Activated gamma-delta T cell treated with Interleukin-2 at 50 U/mL for 16 hours (primary cell): ENCODE results near the gene CPNE7.
A peak's percentile ranks its signal among the peaks of the same experiment; 100 is the strongest.

Experiments used
- DNase-seq: peaks from one replicate; pipeline ENCODE4 v3.0.0-alpha.2; 2020

Gene CPNE7

DNA sequence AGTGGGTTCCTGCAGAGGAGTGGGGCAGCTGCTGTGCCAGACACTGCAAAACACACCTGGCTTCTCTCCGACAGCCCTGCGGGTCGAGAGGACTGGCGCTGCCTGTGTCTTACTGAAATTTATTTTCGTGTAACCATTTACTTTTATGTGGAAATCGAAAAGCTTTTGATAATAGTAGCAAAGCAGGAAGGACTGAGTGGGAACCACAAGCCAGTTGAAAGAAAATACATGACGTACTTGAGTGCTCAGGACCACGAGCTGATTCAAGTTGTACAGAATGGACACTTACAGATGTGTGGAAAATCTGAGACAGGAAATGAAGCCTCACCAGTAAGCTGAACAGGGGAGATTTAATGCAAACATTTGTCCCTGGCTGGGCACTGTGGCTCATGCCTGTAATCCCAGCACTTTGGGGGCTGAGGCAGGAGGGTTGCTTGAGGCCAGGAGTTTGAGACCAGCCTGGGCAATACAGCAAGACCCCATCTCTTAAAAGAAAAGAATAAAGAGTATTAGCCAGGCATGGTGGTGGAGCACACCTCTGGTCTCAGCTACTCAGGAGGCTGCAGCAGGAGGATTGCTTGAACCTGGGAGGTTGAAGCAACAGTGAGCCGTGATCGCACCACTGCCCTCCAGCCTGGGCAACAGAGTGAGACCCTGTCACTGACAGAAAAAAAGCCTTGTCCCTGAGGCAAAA is 26.4 kb upstream of the CPNE7 start:
- no peak for DNase-seq

DNA sequence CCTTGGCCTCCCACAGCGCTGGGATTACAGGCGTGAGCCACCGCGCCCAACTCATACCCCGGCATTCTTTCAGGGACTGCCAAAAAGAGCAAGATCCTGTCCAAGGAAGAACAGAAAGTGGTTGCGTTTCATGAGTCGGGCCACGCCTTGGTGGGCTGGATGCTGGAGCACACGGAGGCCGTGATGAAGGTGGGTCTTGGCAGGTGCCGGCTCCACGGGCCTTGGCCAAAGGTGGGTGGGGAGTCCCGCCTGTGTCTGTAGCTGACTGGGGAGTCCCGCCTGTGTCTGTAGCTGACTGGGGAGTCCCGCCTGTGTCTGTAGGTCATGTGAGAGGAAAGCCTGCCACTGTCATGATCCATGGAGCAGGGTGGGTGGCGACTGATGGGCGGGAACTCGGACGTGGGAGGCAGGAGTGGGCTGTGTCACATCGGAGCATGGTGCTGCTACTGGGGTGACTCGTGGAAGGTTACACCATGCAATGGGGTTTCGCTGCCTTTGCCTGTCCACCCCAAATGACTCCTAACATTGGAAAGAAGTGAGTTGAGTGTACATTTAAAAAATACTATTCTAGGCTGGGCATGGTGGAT is 25.0 kb upstream of the CPNE7 start:
- DNase-seq: no peak

DNA sequence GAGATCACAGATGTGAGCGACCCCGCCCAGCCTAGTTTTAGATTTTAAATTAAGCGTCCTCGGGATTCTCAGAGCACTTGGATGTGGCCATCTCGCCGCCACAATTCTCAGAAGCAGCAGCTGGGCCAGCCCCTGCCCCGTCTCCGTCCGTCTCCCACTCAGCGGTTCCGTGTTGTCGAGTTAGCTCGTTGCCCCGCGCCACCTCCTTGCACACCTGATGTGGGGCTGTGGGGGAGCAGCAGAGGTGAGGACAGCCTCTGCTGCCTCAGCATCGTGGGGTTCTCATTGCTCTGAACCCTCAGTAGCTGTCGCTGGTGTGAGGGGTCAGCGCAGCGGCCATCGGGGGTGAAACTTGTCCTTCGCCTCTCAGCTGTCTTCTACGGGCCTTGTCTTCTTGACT is 23.2 kb upstream of the CPNE7 start:
- DNase-seq: no peak

DNA sequence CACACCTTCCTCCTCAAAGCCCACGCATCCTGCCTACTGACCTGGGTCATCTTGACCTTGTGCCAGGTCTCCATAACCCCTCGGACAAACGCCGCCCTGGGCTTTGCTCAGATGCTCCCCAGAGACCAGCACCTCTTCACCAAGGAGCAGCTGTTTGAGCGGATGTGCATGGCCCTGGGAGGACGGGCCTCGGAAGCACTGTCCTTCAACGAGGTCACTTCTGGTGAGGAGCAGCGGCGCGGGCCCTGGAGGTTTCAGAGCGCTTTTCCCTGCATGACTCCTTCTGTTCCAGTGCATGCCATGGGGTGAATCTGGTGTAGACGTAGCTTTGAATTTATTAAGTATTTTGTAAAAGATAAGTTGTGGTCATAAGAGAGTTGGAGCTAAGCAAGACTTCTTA is 22.6 kb upstream of the CPNE7 start:
- no peak for DNase-seq

DNA sequence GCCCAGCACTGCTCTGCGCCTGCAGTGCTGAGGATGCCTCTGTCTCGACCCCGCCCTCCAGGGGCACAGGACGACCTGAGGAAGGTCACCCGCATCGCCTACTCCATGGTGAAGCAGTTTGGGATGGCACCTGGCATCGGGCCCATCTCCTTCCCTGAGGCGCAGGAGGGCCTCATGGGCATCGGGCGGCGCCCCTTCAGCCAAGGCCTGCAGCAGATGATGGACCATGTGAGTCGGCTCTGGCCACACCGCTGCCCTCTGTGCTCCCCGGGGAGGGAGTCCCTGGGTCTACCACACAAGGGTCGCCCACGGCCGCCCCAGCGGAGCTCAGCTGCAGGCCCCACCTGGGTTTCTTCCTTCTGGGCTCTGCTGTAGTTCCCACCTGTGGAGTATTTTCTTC is 21.8 kb upstream of the CPNE7 start:
- DNase-seq: no peak

DNA sequence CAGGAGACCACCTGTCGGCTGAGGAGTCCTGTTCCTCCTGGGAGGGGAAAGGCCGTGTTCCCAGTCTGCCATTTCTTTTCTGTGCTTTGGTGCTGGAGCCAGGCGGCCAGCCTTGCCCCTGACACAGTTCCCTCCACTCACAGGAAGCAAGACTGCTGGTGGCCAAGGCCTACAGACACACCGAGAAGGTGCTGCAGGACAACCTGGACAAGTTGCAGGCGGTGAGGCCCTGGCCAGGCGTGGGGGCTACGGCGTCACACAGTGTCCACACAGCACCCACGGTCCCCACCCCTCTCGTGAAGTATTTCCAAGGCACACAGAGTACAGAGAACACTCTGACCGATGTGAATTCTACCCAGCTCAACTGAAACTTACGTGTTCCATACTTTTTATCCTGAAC is 21.2 kb upstream of the CPNE7 start:
- DNase-seq: no peak

DNA sequence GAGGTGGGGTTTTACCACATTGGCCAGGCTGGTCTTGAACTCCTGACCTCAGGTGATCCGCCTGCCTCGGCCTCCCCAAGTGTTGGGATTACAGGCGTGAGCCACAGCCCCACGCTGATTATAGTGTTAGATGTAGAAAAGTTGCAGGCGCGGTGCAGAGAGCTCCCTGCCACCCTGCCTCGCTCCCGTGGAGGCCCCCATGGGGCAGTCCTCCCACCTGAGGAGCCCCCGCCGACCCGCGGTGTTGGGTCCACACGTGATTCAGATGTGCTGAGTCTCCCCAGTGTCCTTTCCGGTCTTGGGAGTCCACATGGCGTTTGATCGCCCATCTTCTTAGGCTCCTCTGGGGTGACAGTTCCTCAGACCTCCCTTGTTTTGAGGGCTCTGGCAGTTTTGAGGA is 20.3 kb upstream of the CPNE7 start:
- DNase-seq: no peak

DNA sequence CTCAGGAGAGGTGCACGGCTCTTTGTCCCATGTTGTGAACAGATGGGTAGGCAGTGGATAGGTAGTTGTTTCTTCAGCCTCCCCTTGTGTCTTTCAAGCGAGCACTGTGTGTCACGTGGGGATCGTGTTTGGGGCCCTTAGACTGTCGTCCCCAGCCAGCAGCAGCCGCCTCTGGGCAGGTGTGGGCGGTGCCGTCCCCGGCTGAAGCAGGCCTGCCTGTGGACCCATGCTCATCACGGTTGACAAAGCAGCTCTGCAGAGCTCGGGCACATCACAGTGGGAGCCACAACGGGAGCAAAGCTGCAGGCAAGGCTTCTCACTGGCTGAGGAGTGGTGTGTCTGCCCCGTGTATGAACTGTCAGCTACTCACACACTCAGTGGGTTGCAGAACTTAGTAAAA is 19.8 kb upstream of the CPNE7 start:
- no peak for DNase-seq

DNA sequence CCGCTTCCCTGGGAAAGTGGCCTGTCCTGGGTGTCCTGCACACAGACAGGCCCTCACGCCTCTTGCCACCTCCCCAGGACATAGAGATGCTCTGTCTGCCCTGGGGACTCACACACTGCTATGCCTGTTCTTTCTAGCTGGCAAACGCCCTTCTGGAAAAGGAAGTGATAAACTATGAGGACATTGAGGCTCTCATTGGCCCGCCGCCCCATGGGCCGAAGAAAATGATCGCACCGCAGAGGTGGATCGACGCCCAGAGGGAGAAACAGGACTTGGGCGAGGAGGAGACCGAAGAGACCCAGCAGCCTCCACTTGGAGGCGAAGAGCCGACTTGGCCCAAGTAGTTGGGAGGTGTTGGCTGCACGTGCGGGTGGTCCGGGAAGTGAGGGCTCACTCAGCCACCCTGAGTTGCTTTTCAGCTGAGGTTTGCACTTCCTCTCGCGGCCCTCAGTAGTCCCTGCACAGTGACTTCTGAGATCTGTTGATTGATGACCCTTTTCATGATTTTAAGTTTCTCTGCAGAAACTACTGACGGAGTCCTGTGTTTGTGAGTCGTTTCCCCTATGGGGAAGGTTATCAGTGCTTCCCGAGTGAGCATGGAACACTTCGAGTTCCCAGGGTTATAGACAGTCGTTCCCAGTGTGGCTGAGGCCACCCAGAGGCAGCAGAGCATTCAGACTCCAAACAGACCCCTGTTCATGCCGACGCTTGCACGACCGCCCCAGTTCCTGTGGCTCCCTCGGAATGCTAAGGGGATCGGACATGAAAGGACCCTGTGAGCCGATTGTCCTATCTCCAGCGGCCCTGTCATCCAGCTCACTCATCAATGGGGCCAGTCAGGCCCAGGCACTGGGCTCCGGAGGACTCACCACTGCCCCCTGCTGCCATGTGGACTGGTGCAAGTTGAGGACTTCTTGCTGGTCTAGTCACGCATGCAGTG is 18.5 kb upstream of the CPNE7 start:
- DNase-seq: peak; percentile 85

DNA sequence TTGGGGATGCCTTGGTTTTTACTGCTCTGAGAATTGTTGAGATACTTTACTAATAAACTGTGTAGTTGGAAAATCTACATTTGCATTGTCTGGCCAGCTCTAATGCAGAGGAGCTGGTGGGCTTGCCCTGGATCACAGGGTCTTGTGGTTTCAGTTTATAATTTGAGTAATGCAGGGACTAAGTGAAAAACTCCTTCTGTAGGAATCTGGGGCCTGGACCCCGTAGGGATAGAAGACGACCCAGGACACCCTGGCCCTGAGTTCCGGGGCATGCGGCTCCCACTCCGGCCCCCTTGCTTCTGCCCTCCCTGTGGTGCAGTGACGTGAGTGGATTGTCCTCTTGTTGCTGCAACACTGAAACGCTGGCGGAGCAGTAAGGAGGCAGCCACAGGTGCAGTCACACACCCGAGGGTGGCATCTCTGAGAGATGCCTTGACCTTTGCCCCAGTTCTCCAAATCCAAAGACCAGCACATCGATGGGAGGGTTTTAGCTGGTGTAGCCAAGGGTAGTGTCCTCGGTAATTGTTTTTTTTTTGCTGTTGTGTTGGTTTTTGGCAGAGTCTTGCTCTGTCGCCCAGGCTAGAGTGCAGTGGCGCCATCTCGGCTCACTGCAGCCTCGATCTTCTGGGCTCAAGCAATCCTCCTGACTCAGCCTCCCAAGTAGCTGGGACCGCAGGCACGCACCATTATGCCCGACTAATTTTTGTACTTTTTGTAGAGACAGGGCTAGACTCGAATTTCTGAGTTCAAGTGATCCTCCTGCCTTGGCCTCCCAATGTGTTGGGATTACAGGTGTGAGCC is 17.7 kb upstream of the CPNE7 start:
- no peak for DNase-seq

DNA sequence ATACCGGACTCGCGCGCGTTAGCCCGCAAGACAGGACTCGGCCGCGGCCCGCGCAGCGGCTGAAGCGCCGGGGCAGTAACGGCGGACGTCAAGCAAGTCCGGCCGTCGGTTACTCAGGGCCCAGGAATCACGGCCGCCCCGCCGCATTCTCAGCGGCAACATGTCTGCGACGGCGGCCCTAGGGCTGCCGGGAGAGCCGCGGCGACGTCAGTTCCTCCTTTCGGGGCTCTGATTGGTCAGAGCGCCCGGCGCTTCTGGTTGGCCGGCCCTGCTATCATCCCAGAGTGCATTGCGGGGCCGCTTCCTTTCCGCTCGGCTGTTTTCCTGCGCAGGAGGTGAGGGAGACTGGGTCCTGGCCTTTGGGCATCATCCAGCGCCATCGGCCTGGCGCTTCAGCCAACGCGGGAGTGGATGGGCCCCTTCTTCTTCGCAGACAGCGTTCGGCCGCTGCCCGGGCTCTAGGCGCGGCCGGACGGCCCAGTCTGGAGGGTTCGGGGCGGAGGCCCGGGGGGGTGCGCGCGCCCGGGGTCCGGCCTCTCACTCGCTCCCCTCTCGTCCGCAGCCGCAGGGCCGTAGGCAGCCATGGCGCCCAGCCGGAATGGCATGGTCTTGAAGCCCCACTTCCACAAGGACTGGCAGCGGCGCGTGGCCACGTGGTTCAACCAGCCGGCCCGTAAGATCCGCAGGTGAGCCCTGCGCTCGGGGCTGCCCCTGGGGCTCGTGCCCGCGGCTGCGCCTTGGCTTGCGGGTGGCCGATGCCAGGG is 15.0 kb upstream of the CPNE7 start, which contains the start of gene RPL13:
Gene RPL13, plus strand, starts transcription at position 305 of the 764 bp plus-strand sequence. Its CDS starts 278 bp downstream, at position 583.
- DNase-seq: peak; percentile 90

DNA sequence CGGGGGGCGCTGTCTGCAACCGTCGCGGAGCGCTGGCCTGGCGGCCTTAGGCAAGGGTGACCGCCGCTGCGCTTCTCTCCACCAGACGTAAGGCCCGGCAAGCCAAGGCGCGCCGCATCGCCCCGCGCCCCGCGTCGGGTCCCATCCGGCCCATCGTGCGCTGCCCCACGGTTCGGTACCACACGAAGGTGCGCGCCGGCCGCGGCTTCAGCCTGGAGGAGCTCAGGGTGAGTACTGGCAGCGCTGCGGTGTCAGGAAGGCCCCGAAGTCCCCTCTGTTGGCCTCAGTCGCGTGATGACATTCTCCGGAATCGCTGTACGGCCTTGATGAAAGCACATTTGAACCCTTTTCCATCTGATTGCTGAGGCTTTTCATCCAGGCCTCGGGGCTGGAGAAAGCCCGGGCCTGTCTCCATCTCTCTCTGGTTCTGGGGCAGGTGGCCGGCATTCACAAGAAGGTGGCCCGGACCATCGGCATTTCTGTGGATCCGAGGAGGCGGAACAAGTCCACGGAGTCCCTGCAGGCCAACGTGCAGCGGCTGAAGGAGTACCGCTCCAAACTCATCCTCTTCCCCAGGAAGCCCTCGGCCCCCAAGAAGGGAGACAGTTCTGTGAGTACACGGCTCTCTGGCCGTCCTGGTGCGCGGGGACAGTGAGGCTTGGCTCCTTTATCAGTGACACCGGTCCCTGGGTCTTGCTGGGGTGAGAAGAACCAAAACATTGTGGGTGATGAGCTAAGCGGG is 14.2 kb upstream of the CPNE7 start:
- no peak for DNase-seq

DNA sequence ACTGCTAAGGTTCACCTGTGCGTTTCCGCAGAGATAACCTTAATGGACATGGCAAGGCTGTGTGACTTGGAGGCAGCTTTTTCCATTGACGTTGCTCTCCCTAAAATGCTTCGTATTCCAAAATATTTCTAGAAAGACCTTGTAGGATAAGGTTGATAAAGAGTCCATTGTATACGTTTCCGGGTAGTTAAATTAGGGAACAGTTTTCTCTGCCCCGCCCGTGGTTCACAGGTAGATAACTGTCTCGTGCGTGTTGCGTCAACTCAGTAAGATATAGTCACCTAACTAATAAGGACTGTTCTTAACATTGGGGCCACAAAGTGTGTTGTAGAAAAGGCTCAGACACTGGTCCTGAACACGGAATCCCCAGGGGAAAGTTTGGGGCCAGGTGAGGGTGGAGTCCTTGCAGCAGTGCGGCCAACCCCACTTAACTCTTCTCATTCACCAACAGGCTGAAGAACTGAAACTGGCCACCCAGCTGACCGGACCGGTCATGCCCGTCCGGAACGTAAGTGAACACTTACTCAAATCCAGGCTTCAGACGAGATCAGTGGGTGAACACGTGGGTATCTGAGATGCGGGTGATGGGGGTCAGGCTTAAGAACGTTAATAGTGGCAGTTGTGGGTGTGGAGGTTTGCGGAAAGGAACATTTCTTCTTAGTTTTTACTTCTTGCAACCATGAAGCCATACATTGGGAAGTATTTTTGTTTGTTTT is 13.5 kb upstream of the CPNE7 start:
- no peak for DNase-seq

DNA sequence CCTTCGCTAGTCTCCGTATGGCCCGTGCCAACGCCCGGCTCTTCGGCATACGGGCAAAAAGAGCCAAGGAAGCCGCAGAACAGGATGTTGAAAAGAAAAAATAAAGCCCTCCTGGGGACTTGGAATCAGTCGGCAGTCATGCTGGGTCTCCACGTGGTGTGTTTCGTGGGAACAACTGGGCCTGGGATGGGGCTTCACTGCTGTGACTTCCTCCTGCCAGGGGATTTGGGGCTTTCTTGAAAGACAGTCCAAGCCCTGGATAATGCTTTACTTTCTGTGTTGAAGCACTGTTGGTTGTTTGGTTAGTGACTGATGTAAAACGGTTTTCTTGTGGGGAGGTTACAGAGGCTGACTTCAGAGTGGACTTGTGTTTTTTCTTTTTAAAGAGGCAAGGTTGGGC is 12.6 kb upstream of the CPNE7 start:
- DNase-seq: no peak

DNA sequence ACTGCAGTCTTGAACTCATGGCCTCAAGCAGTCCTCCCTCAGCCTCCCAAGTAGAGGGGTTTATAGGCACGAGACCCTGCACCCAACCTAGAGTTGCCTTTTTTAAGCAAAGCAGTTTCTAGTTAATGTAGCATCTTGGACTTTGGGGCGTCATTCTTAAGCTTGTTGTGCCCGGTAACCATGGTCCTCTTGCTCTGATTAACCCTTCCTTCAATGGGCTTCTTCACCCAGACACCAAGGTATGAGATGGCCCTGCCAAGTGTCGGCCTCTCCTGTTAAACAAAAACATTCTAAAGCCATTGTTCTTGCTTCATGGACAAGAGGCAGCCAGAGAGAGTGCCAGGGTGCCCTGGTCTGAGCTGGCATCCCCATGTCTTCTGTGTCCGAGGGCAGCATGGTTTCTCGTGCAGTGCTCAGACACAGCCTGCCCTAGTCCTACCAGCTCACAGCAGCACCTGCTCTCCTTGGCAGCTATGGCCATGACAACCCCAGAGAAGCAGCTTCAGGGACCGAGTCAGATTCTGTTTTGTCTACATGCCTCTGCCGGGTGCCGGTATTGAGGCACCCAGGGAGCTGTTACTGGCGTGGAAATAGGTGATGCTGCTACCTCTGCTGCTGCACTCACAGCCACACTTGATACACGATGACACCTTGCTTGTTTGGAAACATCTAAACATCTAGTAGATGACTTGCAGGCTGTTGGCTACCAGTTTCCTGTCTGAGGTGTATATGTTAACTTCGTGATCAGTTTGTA is 11.7 kb upstream of the CPNE7 start:
- no peak for DNase-seq

DNA sequence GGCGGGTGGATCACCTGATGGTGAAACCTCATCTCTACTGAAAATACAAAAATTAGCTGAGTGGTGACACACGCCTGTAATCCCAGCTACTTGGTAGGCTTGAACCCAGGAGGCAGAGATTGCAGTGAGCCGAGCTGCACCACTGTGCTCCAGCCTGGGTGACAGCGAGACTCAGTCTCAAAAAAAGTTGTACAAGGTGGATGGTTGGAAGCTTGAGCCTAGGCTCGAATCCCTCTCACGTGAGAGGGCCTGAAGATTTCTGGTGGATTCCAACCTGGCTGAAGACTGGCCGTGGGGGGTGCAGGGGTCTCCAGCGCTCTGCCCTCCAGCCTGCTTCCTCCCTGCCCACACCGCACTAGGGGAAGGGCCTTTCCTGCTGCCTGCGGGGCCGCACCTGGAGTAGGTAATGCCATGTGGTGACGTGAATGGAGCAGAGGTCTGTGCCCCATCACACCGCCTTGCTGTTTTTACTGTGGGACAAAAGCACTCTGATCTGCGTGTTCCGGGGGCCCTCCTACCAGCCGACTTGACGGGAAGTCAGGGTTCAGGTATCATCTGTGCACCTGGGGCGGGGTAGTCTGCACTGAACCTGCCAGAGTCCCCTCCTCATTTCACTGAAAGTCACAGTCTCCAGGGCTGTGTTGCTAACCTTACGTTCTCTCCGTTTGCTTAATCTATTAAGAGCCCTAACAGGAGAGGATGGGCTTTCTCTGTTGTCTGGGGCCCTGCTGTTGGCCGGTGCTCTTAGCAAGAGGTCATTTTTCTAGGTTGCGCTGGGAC is 10.9 kb upstream of the CPNE7 start:
- DNase-seq: no peak

DNA sequence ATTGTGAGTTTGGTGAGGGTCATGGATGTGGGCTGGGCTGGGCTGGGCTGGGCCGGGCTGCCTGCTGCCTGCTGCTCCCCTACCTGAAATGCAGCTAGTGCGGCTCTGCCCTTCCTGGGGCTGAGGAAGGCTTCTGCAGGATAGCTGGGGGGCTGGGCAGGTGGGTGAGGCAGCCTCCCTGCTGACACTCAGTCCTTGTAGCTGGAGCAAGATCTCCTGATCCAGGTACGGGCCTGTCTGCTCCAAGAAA is 10.4 kb upstream of the CPNE7 start:
- DNase-seq: no peak

DNA sequence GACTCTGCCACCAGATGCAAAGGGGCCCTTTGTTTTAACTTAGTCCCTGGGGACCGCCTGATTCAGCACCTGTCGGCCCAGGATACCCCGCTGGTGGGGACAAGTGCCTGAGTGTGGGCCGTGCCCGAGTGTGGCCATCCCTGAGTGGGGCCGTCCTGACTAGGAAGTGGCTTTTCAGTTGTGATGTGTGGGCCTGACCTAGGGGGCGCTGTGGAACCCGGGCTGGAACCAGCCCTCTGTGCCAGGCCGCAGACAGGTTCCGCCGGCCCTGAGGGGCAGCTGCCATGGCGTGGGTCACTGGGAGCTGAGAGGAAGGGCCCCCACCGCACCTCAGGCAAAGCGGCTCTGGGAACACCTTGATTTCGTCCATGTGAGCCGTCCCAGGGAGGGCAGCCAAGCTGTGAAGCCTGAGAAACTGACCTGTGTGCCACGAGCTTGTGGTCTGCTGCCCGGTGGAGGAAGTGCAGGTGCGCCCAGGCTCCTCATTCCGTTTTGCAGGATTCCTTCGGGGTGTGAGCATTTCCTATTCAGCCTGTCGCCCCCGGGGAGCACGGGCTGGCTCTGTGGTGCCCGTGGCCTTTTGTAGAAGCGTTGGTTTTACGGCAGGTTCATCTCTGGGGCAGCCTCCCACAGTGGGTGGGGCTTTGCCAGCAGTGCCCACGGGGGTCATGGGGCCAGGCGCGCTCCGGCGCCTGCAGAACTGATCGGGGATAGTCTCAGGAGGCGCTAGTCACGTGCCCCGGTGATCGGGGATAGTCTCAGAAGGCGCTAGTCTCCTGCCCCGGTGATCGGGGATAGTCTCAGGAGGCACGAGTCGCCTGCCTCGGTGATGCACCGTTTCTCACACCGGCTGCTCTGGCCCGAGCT is 9.8 kb upstream of the CPNE7 start:
- peak; percentile 31 for DNase-seq
